Panc1 (cell line): Measurements from ENCODE around the gene PHF13. TPM values are rescaled to one million over a fixed set of nuclear protein-coding genes. Genes with fewer than 3 reads are reported as not detected.

Experiments
- ATAC-seq: fragments of 200-7000 bp; cut with Tn5 transposase; 2 replicates; pipeline ENCODE4 v1.9.1; 2020; ENCODE audit warnings: mild to moderate bottlenecking, moderate library complexity
- BruUV-seq: library from RNA; stranded (reverse); fragments of 400-500 nt; replicated peaks from 2 replicates; lab custom pipeline; 2021; lab: Mats Ljungman, UMichigan
- CTCF ChIA-PET: fragments of 300-600 bp; sonication (Branson Sonifier 250); formaldehyde crosslinking; loops from one replicate; lab custom pipeline; 2022; ENCODE audit warnings: antibody characterized with exemption; lab: Charles Lee
- POLR2A ChIA-PET: fragments of 300-600 bp; sonication (Branson Sonifier 250); formaldehyde crosslinking; loops from one replicate; lab custom pipeline; 2022; ENCODE audit warnings: antibody characterized with exemption; lab: Charles Lee
- DNase-seq: peaks from one replicate; pipeline ENCODE4 v3.0.0-alpha.2; 2010; ENCODE audit warnings: low read depth, low spot score
- H3K27ac ChIP-seq: 2 replicates; pipeline ENCODE4 v1.5.1; 2011; ENCODE audit warnings: mild to moderate bottlenecking, low read length, inconsistent platforms
- H3K27me3 ChIP-seq: fragments of 200-500 bp; sonication (Bioruptor generic); 2 replicates; pipeline ENCODE4 v1.6.0; 2014; ENCODE audit warnings: low read length, inconsistent platforms; ENCODE audit not compliant: control insufficient read depth, insufficient read depth
- H3K36me3 ChIP-seq: fragments of 200-500 bp; sonication (Bioruptor generic); 2 replicates; pipeline ENCODE4 v1.5.1; 2014; ENCODE audit warnings: inconsistent platforms, mild to moderate bottlenecking, low read length, moderate library complexity; ENCODE audit not compliant: control insufficient read depth, insufficient read depth
- H3K4me1 ChIP-seq: 2 replicates; pipeline ENCODE4 v1.5.1; 2011; ENCODE audit warnings: inconsistent platforms, mild to moderate bottlenecking, low read length, moderate library complexity; ENCODE audit not compliant: control insufficient read depth, insufficient read depth
- H3K4me3 ChIP-seq, 2 experiments: 2 replicates each; pipeline ENCODE4 v1.5.1; 2011 to 2012; ENCODE audit warnings: low read depth in 2 of 2, low read length in 2 of 2, mild to moderate bottlenecking in 2 of 2, inconsistent platforms in 1 of 2, moderate library complexity in 1 of 2
- H3K9me3 ChIP-seq: fragments of 200-500 bp; sonication (Bioruptor generic); 2 replicates; pipeline ENCODE4 v1.5.1; 2014; ENCODE audit warnings: low read depth, mild to moderate bottlenecking, inconsistent platforms, low read length, moderate library complexity; ENCODE audit not compliant: control insufficient read depth, insufficient read depth
- CTCF ChIP-seq: fragments of 450-650 bp; IDR thresholded peaks from 2 replicates; pipeline ENCODE4 v1.5.1; 2017; ENCODE audit warnings: mild to moderate bottlenecking
- POLR2AphosphoS5 ChIP-seq: IDR thresholded peaks from 2 replicates; pipeline ENCODE4 v1.6.1; 2012; ENCODE audit warnings: mild to moderate bottlenecking, low read depth, low read length, moderate library complexity
- SIN3A ChIP-seq: IDR thresholded peaks from 2 replicates; pipeline ENCODE4 v1.6.1; 2012; ENCODE audit warnings: low read depth, mild to moderate bottlenecking, low read length, moderate library complexity, borderline replicate concordance; ENCODE audit not compliant: insufficient read depth
- TCF7L2 ChIP-seq: IDR thresholded peaks from 2 replicates; pipeline ENCODE4 v1.6.1; 2011; ENCODE audit warnings: mild to moderate bottlenecking, low read depth, low read length, inconsistent platforms
- in situ Hi-C: cut with HindIII; loops from 2 replicates; pipeline ENCODE4 v1.10.0; 2016; ENCODE audit warnings: low sequenced_read_pairs, low pct_unique_long_range_greater_than_20kb
- intact Hi-C: fragments of 100-400 bp; cut with micrococcal nuclease; formaldehyde crosslinking; loops from one replicate; pipeline ENCODE4 v1.10.0; 2022; ENCODE audit not compliant: unreplicated experiment
- total RNA-seq: library from RNA; stranded (reverse); gene quantifications from one replicate; pipeline ENCODE4 v1.2.1, GENCODE V29; 2021; ENCODE audit not compliant: unreplicated experiment
- TF ChIP-seq, protein P1 (sequence below), 2 experiments: IDR thresholded peaks; 2 replicates each; pipeline ENCODE4 v1.6.1; 2011 to 2012; ENCODE audit warnings: low read depth in 2 of 2, control low read depth in 1 of 2, low read length in 1 of 2, mild to moderate bottlenecking in 1 of 2, moderate library complexity in 1 of 2; ENCODE audit not compliant: insufficient read depth in 1 of 2

The PHF13 gene
- total RNA-seq, 1 experiment from 2014 or later, result 41.8 TPM

DNA sequence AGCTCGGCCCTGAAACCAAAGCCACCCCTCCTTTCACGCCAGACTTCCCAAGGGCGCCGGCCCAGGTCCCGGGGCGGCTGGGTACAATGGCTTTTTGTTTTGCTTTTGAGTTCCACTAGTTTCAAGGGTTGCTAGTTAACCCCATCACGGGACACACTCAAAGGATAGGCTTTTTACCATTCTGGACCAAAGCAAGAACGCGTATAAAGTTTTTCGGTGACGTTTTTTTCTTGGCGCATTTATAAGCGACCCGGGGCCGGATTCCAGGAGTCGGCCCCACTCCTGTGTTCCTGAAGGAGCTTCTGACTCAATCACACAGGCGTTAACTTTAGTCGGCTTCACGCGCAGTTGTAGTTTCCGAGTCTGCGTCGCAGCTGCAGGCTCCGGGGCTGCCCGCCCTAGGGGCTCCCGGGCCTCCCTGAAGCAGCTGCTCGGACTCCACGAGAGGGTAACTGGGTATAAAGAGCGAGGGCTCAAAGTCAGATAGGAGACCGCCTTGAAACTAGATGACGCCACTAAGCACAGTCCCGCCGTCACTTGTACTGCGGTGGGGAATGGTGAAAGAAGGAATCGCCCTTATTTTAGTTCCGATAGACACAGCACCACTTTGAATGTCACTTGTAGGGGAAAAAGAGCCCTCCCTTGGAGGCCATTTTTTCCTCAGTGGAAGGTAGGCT lies 10.2 kb upstream of the PHF13 start:
- intact Hi-C loops, result no loop called here
- DNase-seq (no peak), ATAC-seq (peak; percentile 52)
- POLR2A ChIA-PET, result no interaction called here
- CTCF ChIA-PET, result interaction anchor here (1.0 kb wide), 1 partner anchor 9 kb away, joined by 3 read pairs; no protein-coding TSS in a partner anchor
- peak overlapping the region; percentile 97 for H3K27ac ChIP-seq
- no peaks in the 10 kb centered on the region; the same call in 1 of the 2 replicates for H3K36me3 ChIP-seq
- in situ Hi-C loops, result no loop called here
- TF ChIP-seq TCF7L2 (0 out of 2 replicates have a peak, but pooled peaks have one; percentile 38), CTCF (no peak), POLR2AphosphoS5 (peak; percentile 26), SIN3A (no peak)
- TF ChIP-seq, protein P1, sequence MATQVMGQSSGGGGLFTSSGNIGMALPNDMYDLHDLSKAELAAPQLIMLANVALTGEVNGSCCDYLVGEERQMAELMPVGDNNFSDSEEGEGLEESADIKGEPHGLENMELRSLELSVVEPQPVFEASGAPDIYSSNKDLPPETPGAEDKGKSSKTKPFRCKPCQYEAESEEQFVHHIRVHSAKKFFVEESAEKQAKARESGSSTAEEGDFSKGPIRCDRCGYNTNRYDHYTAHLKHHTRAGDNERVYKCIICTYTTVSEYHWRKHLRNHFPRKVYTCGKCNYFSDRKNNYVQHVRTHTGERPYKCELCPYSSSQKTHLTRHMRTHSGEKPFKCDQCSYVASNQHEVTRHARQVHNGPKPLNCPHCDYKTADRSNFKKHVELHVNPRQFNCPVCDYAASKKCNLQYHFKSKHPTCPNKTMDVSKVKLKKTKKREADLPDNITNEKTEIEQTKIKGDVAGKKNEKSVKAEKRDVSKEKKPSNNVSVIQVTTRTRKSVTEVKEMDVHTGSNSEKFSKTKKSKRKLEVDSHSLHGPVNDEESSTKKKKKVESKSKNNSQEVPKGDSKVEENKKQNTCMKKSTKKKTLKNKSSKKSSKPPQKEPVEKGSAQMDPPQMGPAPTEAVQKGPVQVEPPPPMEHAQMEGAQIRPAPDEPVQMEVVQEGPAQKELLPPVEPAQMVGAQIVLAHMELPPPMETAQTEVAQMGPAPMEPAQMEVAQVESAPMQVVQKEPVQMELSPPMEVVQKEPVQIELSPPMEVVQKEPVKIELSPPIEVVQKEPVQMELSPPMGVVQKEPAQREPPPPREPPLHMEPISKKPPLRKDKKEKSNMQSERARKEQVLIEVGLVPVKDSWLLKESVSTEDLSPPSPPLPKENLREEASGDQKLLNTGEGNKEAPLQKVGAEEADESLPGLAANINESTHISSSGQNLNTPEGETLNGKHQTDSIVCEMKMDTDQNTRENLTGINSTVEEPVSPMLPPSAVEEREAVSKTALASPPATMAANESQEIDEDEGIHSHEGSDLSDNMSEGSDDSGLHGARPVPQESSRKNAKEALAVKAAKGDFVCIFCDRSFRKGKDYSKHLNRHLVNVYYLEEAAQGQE (IDR thresholded peaks at IDR 0.05; ENCODE audit: insufficient read depth in 1 of 2, low read depth in 2 of 2, low read length in 1 of 2), result no peak
- H3K4me1 ChIP-seq, result peaks cover 19% of the 10 kb centered on the region
- no peaks in the 10 kb centered on the region for H3K27me3 ChIP-seq
- peak overlapping the region; percentile 54 to 61 for H3K4me3 ChIP-seq
- TSS peak; percentile 96 for BruUV-seq
- H3K9me3 ChIP-seq, result no peaks in the 10 kb centered on the region

DNA sequence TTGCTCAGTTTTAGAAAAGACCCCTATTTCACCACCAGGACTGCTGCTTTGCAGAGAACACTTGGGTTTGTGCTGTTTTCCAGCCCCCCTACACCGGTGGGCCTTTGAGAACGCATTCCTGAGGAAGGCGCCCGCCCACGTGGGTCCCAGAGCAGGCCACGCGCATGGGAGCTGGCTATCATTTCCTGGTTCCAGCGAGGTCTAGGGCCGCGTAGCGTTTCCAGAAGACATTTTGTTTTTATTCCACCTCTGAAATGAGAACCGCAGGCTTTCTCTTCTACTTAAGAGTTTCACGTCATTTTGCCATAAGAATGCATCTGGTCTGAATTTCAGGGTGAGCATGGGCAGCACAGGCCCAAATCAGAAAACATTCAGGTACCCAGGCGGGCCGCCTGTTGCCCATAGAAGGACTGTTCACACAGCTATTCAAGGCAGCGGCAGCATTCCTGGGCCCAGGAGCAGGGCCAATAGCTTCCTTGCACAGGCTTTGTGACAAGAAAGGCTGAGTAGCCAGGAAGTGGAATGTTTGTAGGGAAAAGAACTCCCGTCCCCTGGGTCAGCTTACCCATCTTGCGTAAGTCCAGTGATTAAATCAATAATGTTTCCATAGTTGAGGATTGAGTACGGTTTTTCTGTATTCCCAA lies 9.5 kb upstream of the PHF13 start:
- peak overlapping the region; percentile 97 for H3K27ac ChIP-seq
- CTCF ChIA-PET, result interaction anchor here (1.0 kb wide), 1 partner anchor 8 kb away, joined by 3 read pairs; no protein-coding TSS in a partner anchor
- H3K9me3 ChIP-seq, result no peaks in the 10 kb centered on the region
- H3K4me1 ChIP-seq, result peaks cover 19% of the 10 kb centered on the region
- H3K36me3 ChIP-seq, result no peaks in the 10 kb centered on the region; the same call in 1 of the 2 replicates
- POLR2A ChIA-PET, result no interaction called here
- in situ Hi-C loops (no loop called here), intact Hi-C loops (no loop called here)
- TF ChIP-seq, protein P1 (IDR thresholded peaks at IDR 0.05; ENCODE audit: insufficient read depth in 1 of 2, low read depth in 2 of 2, low read length in 1 of 2), result no peak
- no peak for TF ChIP-seq CTCF
- no peak for TF ChIP-seq POLR2AphosphoS5
- TF ChIP-seq TCF7L2, result no peak
- no peak for TF ChIP-seq SIN3A
- ATAC-seq (no peak), DNase-seq (no peak)
- no TSS peak for BruUV-seq
- no peaks in the 10 kb centered on the region for H3K27me3 ChIP-seq
- H3K4me3 ChIP-seq, result peak overlapping the region; percentile 54 to 61
